HEK293 (cell line): ENCODE measurements around the gene TMEM255B.

ENCODE experiments used
- CTCF ChIA-PET: fragments of 350-600 bp; formaldehyde crosslinking; extraction: SDS; loops from one replicate; lab custom pipeline; 2021; ENCODE audit warnings: antibody characterized with exemption; lab: Yijun Ruan, JAX
- POLR2A ChIA-PET: fragments of 300-600 bp; formaldehyde crosslinking; extraction: SDS; loops from one replicate; lab custom pipeline; 2020; ENCODE audit warnings: antibody characterized with exemption, inconsistent platforms; lab: Yijun Ruan, JAX
- H3K27ac ChIP-seq: fragments of 200-500 bp; sonication (Bioruptor generic); 2 replicates; pipeline ENCODE4 v1.5.1; 2014; ENCODE audit warnings: low read depth, low read length, control low read depth, inconsistent platforms; ENCODE audit errors: extremely low read depth
- H3K36me3 ChIP-seq, 2 experiments: fragments of 200-500 bp in 1 of 2; sonication (Bioruptor generic) in 1 of 2; 1 replicate in 1 of 2; 2 replicates in 1 of 2; pipeline ENCODE4 v1.5.1; 2014 to 2017; ENCODE audit warnings: inconsistent platforms in 2 of 2, low read length in 2 of 2; ENCODE audit not compliant: control insufficient read depth in 2 of 2, insufficient read depth in 1 of 2
- H3K4me1 ChIP-seq: fragments of 200-500 bp; sonication (Bioruptor generic); 2 replicates; pipeline ENCODE4 v1.5.1; 2014; ENCODE audit warnings: mild to moderate bottlenecking, low read length, inconsistent platforms; ENCODE audit not compliant: control insufficient read depth, insufficient read depth
- H3K4me3 ChIP-seq: 2 replicates; pipeline ENCODE4 v1.5.1; 2011; ENCODE audit warnings: low read depth, mild to moderate bottlenecking, control low read depth, low read length, moderate library complexity
- H3K9me3 ChIP-seq: fragments of 200-500 bp; sonication (Bioruptor generic); 2 replicates; pipeline ENCODE4 v1.5.1; 2014; ENCODE audit warnings: low read depth, low read length, inconsistent platforms; ENCODE audit not compliant: control insufficient read depth, insufficient read depth
- ATF2 ChIP-seq: fragments of 450-650 bp; formaldehyde crosslinking; IDR thresholded peaks from 2 replicates; pipeline ENCODE4 v1.5.1; 2016; ENCODE audit warnings: missing biosample characterization, missing genetic modification characterization, low read depth
- CTCF ChIP-seq: fragments of 450-650 bp; formaldehyde crosslinking; IDR thresholded peaks from 2 replicates; pipeline ENCODE4 v1.5.1; 2016; ENCODE audit warnings: missing biosample characterization, missing genetic modification characterization
- GLIS2 ChIP-seq: fragments of 450-650 bp; formaldehyde crosslinking; IDR thresholded peaks from 2 replicates; pipeline ENCODE4 v1.5.1; 2016; ENCODE audit warnings: missing biosample characterization, missing genetic modification characterization
- OSR2 ChIP-seq: fragments of 450-650 bp; formaldehyde crosslinking; IDR thresholded peaks from 2 replicates; pipeline ENCODE4 v1.5.1; 2016; ENCODE audit warnings: missing biosample characterization, missing genetic modification characterization
- PRDM10 ChIP-seq: fragments of 450-650 bp; formaldehyde crosslinking; IDR thresholded peaks from 2 replicates; pipeline ENCODE4 v1.5.1; 2016; ENCODE audit warnings: missing biosample characterization, missing genetic modification characterization
- ZBTB17 ChIP-seq: fragments of 450-650 bp; formaldehyde crosslinking; IDR thresholded peaks from 2 replicates; pipeline ENCODE4 v1.5.1; 2016; ENCODE audit warnings: missing biosample characterization, missing genetic modification characterization
- ZFP37 ChIP-seq: fragments of 450-650 bp; formaldehyde crosslinking; IDR thresholded peaks from 2 replicates; pipeline ENCODE4 v1.5.1; 2016; ENCODE audit warnings: missing biosample characterization, missing genetic modification characterization
- ZNF184 ChIP-seq: fragments of 450-650 bp; IDR thresholded peaks from 2 replicates; pipeline ENCODE4 v1.5.1; 2018; ENCODE audit warnings: missing biosample characterization, mild to moderate bottlenecking, missing genetic modification characterization
- ZNF280D ChIP-seq: fragments of 450-650 bp; formaldehyde crosslinking; IDR thresholded peaks from 2 replicates; pipeline ENCODE4 v1.5.1; 2016; ENCODE audit warnings: missing biosample characterization, missing genetic modification characterization
- ZNF394 ChIP-seq: fragments of 450-650 bp; formaldehyde crosslinking; IDR thresholded peaks from 2 replicates; pipeline ENCODE4 v1.5.1; 2016; ENCODE audit warnings: missing biosample characterization, missing genetic modification characterization, mild to moderate bottlenecking, moderate library complexity, borderline replicate concordance
- ZNF404 ChIP-seq: fragments of 450-650 bp; formaldehyde crosslinking; IDR thresholded peaks from 2 replicates; pipeline ENCODE4 v1.5.1; 2017; ENCODE audit warnings: missing biosample characterization, missing genetic modification characterization
- ZNF529 ChIP-seq: fragments of 450-650 bp; formaldehyde crosslinking; IDR thresholded peaks from 2 replicates; pipeline ENCODE4 v1.5.1; 2017; ENCODE audit warnings: missing genetic modification characterization, missing biosample characterization; ENCODE audit not compliant: insufficient replicate concordance

TMEM255B gene

GRCh38 chr13:113730258-113730691, 28.8 kb upstream of the TMEM255B start:
- H3K9me3 ChIP-seq: no peaks in the 10 kb centered on the region
- POLR2A ChIA-PET: no interaction called here
- H3K27ac ChIP-seq: no peak overlapping the region
- no peak for TF ChIP-seq ZNF529 (tag by site-specific recombination)
- TF ChIP-seq ZFP37 (tag by site-specific recombination): no peak
- TF ChIP-seq ZBTB17 (tag by site-specific recombination): peak; percentile 93
- TF ChIP-seq ZNF184: no peak
- H3K4me1 ChIP-seq: no peaks in the 10 kb centered on the region
- H3K36me3 ChIP-seq: no peaks in the 10 kb centered on the region
- H3K4me3 ChIP-seq: no peak overlapping the region
- CTCF ChIA-PET: no interaction called here

- no peaks in the 10 kb centered on the region for H3K36me3 ChIP-seq
- H3K9me3 ChIP-seq: no peaks in the 10 kb centered on the region
- no peaks in the 10 kb centered on the region for H3K4me1 ChIP-seq
- TF ChIP-seq OSR2 (tag by site-specific recombination) (no peak), PRDM10 (tag by site-specific recombination) (no peak), ZNF394 (no peak), ZNF280D (tag by site-specific recombination) (no peak)
- CTCF ChIA-PET: no interaction called here
- H3K4me3 ChIP-seq: no peak overlapping the region
- H3K27ac ChIP-seq: no peak overlapping the region
- POLR2A ChIA-PET: no interaction called here
Measured at GRCh38 chr13:113730831-113731191, 28.2 kb upstream of the TMEM255B start.

GRCh38 chr13:113731192-113732175, 27.5 kb upstream of the TMEM255B start:
- no peak for TF ChIP-seq CTCF (tag by site-specific recombination)
- no peak for TF ChIP-seq ATF2 (tag by site-specific recombination)
- TF ChIP-seq ZNF404 (tag by site-specific recombination): no peak
- TF ChIP-seq GLIS2: peak; percentile 22; the same call in 1 of the 2 replicates
- TF ChIP-seq, all 188 proteins: peak for 1
- H3K36me3 ChIP-seq: no peaks in the 10 kb centered on the region
- no peak overlapping the region for H3K4me3 ChIP-seq
- no peaks in the 10 kb centered on the region for H3K4me1 ChIP-seq
- CTCF ChIA-PET: no interaction called here
- no peaks in the 10 kb centered on the region for H3K9me3 ChIP-seq
- no peak overlapping the region for H3K27ac ChIP-seq
- POLR2A ChIA-PET: no interaction called here
